Activated naive CD8-positive, alpha-beta T cell treated with anti-CD3 and anti-CD28 coated beads, Interleukin-2, amount 10 ng/mL, durations not matched to agents 7 days and 5 days (primary cell): ENCODE data around the gene CDCP1. TPM values are rescaled to one million over a fixed set of nuclear protein-coding genes. Genes with fewer than 3 reads are reported as not detected.

ENCODE experiments used
- ATAC-seq: fragments of 150-1000 bp; cut with Tn5 transposase; one replicate; pipeline ENCODE4 v1.10.0; 2021; ENCODE audit warnings: low read depth, moderate library complexity
- POLR2A ChIA-PET: fragments of 350-600 bp; sonication (Branson Sonifier 250); formaldehyde crosslinking; loops from one replicate; lab custom pipeline; 2021; ENCODE audit warnings: antibody characterized with exemption; lab: Charles Lee
- DNase-seq: peaks from one replicate; pipeline ENCODE4 v3.0.0; 2021
- H3K27ac Mint-ChIP-seq: one replicate; pipeline ENCODE4 v1.8.0; 2022; ENCODE audit warnings: mild to moderate bottlenecking, mixed read lengths
- H3K27me3 Mint-ChIP-seq: one replicate; pipeline ENCODE4 v1.8.0; 2022; ENCODE audit warnings: mild to moderate bottlenecking, moderate library complexity, mixed read lengths
- H3K36me3 Mint-ChIP-seq: one replicate; pipeline ENCODE4 v1.8.0; 2021; ENCODE audit warnings: mild to moderate bottlenecking, mixed read lengths
- H3K4me1 Mint-ChIP-seq: one replicate; pipeline ENCODE4 v1.8.0; 2021; ENCODE audit warnings: mixed read lengths
- H3K4me3 Mint-ChIP-seq: one replicate; pipeline ENCODE4 v1.8.0; 2022; ENCODE audit warnings: mild to moderate bottlenecking, moderate library complexity, mixed read lengths
- H3K9me3 Mint-ChIP-seq: one replicate; pipeline ENCODE4 v1.8.0; 2021; ENCODE audit warnings: mixed read lengths
- total RNA-seq, 2 experiments: library from RNA; stranded (reverse); gene quantifications; one replicate each; pipeline ENCODE4 v1.2.3, GENCODE V29; 2021

The CDCP1 gene
- total RNA-seq, 2 experiments from 2014 or later: 7.1 to 8.7 TPM

GRCh38 chr3:45139372-45140140, 6.6 kb downstream of the CDCP1 start:
- H3K27ac Mint-ChIP-seq: no peak overlapping the region
- no peak overlapping the region for H3K4me3 Mint-ChIP-seq
- H3K36me3 Mint-ChIP-seq: peaks cover 3% of the 10 kb centered on the region
- POLR2A ChIA-PET: interaction anchor here (0.5 kb wide), 1 partner anchor 18 kb away, joined by 3 read pairs; no protein-coding TSS in a partner anchor
- no peak for ATAC-seq
- peaks cover 11% of the 10 kb centered on the region for H3K4me1 Mint-ChIP-seq
- no peak for DNase-seq
- peaks cover 53% of the 10 kb centered on the region for H3K27me3 Mint-ChIP-seq
- H3K9me3 Mint-ChIP-seq: no peaks in the 10 kb centered on the region

GRCh38 chr3:45137656-45138181, 8.5 kb downstream of the CDCP1 start:
- POLR2A ChIA-PET: no interaction called here
- H3K9me3 Mint-ChIP-seq: no peaks in the 10 kb centered on the region
- DNase-seq (no peak), ATAC-seq (no peak)
- peaks cover 7% of the 10 kb centered on the region for H3K4me1 Mint-ChIP-seq
- no peak overlapping the region for H3K27ac Mint-ChIP-seq
- H3K4me3 Mint-ChIP-seq: no peak overlapping the region
- H3K27me3 Mint-ChIP-seq: peaks cover 43% of the 10 kb centered on the region
- H3K36me3 Mint-ChIP-seq: peaks cover 6% of the 10 kb centered on the region

DNA sequence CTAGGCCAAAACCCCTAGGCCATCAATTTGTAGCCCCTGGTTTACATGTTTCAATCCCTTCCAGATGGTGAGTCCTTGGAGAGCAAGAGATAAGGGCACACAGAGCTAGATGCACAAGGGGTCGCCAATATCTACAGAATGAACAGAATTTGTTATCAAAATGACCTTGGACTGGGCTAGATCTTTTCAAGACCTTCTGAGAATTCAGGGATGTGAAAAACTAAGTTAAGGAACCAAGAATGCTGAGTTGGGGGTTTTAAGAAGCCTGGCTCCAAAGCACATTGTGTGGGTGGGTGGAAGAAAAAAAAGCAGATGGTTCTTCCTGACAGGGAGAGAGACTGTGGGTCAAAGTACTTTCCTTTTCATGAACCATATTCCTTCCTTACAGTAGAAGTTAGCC, 10.2 kb downstream of the CDCP1 start:
- ATAC-seq (no peak), DNase-seq (no peak)
- H3K4me1 Mint-ChIP-seq: peaks cover 7% of the 10 kb centered on the region
- H3K27me3 Mint-ChIP-seq: peaks cover 35% of the 10 kb centered on the region
- peaks cover 8% of the 10 kb centered on the region for H3K36me3 Mint-ChIP-seq
- H3K9me3 Mint-ChIP-seq: no peaks in the 10 kb centered on the region
- H3K27ac Mint-ChIP-seq: no peak overlapping the region
- POLR2A ChIA-PET: interaction anchor here (1.8 kb wide), 1 partner anchor 18 kb away, joined by 4 read pairs; no protein-coding TSS in a partner anchor
- H3K4me3 Mint-ChIP-seq: no peak overlapping the region

- ATAC-seq (no peak), DNase-seq (no peak)
- H3K9me3 Mint-ChIP-seq: no peaks in the 10 kb centered on the region
- peaks cover 7% of the 10 kb centered on the region for H3K4me1 Mint-ChIP-seq
- H3K36me3 Mint-ChIP-seq: peaks cover 8% of the 10 kb centered on the region
- POLR2A ChIA-PET: no interaction called here
- peaks cover 26% of the 10 kb centered on the region for H3K27me3 Mint-ChIP-seq
- H3K4me3 Mint-ChIP-seq: no peak overlapping the region
- H3K27ac Mint-ChIP-seq: no peak overlapping the region
Observed at GRCh38 chr3:45134758-45135521, 11.2 kb downstream of the CDCP1 start.

DNA sequence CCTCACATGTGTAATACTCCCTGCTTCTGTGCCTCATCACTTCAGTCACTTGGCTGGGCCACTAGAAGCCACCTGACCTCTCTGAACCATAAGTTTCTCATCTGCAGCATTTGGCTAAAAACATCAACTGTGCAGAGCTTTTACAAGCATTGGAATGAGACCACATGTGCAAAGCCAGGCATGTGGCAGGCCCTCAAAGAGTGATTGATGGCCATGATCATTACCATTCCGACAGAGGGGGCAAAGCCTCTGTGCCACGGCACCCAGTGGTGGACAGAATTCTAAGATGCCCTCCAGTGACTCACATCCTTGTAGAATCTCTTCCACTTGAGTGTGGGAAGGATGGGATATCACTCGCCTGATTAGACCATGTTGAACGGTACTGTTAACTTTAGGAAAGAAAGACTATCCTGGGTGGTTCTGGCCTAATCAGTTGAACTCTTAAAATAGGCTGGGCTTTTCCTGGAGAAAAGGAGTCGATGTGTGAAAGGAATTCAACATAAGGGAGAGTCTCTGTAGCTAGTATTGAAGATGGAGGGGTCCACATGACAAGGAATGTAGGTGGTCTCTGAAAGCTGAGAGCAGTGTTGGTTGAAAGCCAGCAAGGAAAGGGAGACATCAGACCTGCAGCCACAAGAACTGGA, 13.5 kb downstream of the CDCP1 start:
- H3K4me3 Mint-ChIP-seq: no peak overlapping the region
- ATAC-seq (no peak), DNase-seq (no peak)
- H3K9me3 Mint-ChIP-seq: no peaks in the 10 kb centered on the region
- POLR2A ChIA-PET: no interaction called here
- no peak overlapping the region for H3K27ac Mint-ChIP-seq
- H3K4me1 Mint-ChIP-seq: peaks cover 8% of the 10 kb centered on the region
- H3K36me3 Mint-ChIP-seq: peaks cover 10% of the 10 kb centered on the region
- peaks cover 18% of the 10 kb centered on the region for H3K27me3 Mint-ChIP-seq

DNA sequence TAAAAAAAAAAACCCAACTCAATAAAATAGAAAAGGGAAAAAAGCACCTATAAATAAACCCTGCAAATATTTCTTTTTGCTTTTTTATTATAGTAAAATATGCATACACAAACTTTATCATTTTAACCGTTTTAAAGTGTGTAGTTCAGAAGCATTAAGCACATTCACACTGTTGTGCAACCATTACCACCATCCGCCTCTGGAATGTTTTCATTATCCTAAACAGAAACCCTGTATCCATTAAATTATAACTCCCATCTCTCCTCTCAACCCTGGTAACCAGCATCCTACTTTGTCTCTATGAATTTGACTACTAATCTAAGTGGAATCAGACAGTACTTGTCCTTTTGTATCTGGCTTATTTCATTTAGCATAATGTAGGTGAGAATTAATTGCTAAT, 15.0 kb downstream of the CDCP1 start:
- Mint-ChIP-seq H3K27ac (no peak overlapping the region), H3K27me3 (peaks cover 11% of the 10 kb centered on the region), H3K9me3 (no peaks in the 10 kb centered on the region), H3K4me1 (peaks cover 18% of the 10 kb centered on the region), H3K4me3 (no peak overlapping the region), H3K36me3 (peaks cover 10% of the 10 kb centered on the region)
- DNase-seq: no peak
- POLR2A ChIA-PET: no interaction called here
- ATAC-seq: no peak

DNA sequence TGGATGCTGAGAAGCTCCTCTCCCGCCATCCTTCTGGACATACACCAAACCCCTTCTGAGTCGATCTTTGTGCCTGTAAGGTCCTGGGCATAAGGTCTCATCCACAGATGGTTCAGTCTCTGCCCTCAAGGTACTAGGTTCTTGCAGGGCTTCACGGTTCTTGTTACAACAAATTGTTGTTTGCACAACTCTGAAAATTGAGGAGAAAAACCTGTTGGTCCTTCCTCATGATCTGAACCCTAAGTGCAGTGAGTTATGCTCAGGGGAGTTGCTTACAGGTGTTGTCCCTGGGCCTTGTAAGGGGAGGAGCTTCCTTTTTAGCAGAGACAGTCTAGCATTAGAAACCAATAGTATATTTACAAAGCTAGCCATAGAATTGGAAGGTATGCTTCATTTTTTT, 15.7 kb downstream of the CDCP1 start:
- no peak overlapping the region for H3K27ac Mint-ChIP-seq
- H3K36me3 Mint-ChIP-seq: peaks cover 13% of the 10 kb centered on the region
- DNase-seq (no peak), ATAC-seq (no peak)
- H3K4me1 Mint-ChIP-seq: peaks cover 23% of the 10 kb centered on the region
- no peak overlapping the region for H3K4me3 Mint-ChIP-seq
- no peaks in the 10 kb centered on the region for H3K9me3 Mint-ChIP-seq
- peaks cover 11% of the 10 kb centered on the region for H3K27me3 Mint-ChIP-seq
- POLR2A ChIA-PET: no interaction called here

DNA sequence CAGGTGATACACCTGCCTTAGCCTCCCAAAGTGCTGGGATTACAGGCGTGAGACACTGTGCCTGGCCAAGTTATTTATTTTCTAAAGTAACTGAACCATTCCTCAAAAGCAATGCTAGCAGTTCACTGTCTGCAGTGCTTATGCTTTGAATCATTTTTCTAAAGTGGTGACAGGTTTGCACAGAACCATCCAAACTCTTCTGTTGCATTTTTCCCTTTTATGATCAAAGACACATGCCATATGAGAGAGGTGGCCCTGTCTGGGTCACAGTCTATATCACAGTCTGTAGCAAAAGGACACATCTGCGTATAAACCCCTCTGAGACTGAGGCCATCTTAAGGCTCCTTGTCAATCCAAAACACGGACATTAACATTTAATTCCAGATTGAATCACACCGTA, 17.2 kb downstream of the CDCP1 start:
- H3K4me1 Mint-ChIP-seq: peaks cover 23% of the 10 kb centered on the region
- no peaks in the 10 kb centered on the region for H3K9me3 Mint-ChIP-seq
- ATAC-seq: no peak
- DNase-seq: no peak
- H3K36me3 Mint-ChIP-seq: peaks cover 16% of the 10 kb centered on the region
- peaks cover 16% of the 10 kb centered on the region for H3K27me3 Mint-ChIP-seq
- POLR2A ChIA-PET: no interaction called here
- no peak overlapping the region for H3K27ac Mint-ChIP-seq
- no peak overlapping the region for H3K4me3 Mint-ChIP-seq

DNA sequence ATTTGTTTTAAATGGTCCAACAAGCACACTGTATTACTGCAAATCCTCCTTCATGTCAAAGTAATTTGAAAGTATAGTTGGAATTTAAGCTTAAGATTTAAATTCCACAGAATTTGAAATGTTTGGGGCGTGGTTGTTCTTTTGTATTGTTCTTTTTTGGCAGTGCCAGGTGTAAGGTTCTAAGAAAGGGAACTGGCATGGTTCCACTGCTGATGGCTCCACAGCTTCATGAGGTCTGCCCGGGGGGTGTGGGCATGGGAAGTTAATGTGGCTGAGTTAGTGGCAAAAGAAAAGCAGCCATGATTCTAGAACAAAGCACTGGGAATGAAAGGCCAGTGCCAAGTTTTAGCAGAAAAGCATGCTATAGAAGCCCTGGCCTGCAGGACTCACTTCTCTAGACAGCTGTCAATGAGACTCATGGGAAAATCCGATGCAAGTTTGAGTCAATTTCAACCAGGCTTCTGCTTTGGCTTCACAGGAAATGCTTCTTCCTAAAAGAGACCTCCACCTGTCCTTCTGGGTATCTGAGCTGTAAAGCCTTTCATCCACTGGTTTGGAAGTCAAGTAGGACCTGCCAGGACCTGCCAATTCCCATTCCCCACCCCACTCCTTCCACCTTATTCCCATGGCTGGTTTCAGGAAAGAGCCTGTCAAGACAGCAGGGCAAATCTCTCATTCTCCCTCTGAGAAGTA, 18.9 kb downstream of the CDCP1 start:
- peaks cover 25% of the 10 kb centered on the region for H3K27me3 Mint-ChIP-seq
- peaks cover 24% of the 10 kb centered on the region for H3K4me1 Mint-ChIP-seq
- peak overlapping the region; percentile 30 for H3K27ac Mint-ChIP-seq
- H3K4me3 Mint-ChIP-seq: no peak overlapping the region
- POLR2A ChIA-PET: interaction anchor here (0.6 kb wide), 2 partner anchors 29 to 1222 kb away, joined by 4 read pairs; no protein-coding TSS in a partner anchor
- no peaks in the 10 kb centered on the region for H3K9me3 Mint-ChIP-seq
- ATAC-seq (no peak), DNase-seq (no peak)
- peaks cover 14% of the 10 kb centered on the region for H3K36me3 Mint-ChIP-seq

GRCh38 chr3:45126730-45127129, 19.4 kb downstream of the CDCP1 start:
- DNase-seq: no peak
- Mint-ChIP-seq H3K36me3 (peaks cover 14% of the 10 kb centered on the region), H3K4me1 (peaks cover 24% of the 10 kb centered on the region), H3K27me3 (peaks cover 25% of the 10 kb centered on the region), H3K27ac (no peak overlapping the region), H3K9me3 (no peaks in the 10 kb centered on the region), H3K4me3 (no peak overlapping the region)
- POLR2A ChIA-PET: no interaction called here
- ATAC-seq: no peak

DNA sequence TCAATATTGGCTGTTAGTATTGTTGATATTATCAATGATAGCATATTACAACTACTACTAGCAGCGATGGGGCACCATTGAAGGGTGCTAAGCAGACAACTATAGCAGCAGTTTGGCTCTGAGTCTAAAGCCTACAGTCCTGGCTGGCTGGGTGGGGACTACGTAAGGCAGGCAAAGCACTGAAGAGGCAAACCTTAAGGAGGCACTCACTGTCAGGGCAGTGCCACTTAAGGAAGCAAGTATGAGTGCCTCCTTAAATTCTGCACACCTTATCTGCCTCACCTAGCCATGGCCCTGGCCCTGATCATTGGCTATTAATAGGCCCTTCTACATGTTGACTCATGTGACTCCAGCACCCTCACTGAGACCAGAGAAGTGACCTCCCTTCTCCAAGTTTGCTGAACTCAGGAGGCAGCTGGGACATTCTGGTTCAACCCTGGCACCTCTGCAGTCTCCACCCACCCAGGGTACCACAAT, 20.6 kb downstream of the CDCP1 start:
- Mint-ChIP-seq H3K9me3 (no peaks in the 10 kb centered on the region), H3K27me3 (peaks cover 29% of the 10 kb centered on the region), H3K4me3 (no peak overlapping the region), H3K4me1 (peaks cover 24% of the 10 kb centered on the region), H3K36me3 (peaks cover 12% of the 10 kb centered on the region), H3K27ac (no peak overlapping the region)
- DNase-seq: no peak
- ATAC-seq: peak; percentile 14
- POLR2A ChIA-PET: no interaction called here

- Mint-ChIP-seq H3K27me3 (peaks cover 29% of the 10 kb centered on the region), H3K4me1 (peaks cover 29% of the 10 kb centered on the region)
Observed at GRCh38 chr3:45124956-45125355, 21.2 kb downstream of the CDCP1 start.

DNA sequence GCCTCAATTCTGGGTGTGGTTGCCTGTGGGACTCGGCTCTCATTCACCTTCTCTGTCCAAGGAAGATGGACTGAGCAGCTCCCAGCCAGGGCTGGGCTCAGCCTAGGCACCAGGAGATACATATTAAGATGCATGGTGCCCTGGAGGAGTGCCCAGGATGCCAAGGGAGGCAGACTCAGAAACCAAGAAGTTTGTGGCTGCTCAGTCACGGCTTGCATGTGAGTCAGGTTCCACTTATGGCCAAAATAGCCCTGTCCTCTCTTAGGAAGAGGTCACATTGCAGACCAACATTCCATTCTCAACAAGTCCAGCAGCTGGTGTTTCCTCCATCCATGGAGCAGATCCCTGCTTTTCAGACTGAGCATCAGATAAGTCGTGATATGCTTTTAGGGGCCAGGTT, 21.8 kb downstream of the CDCP1 start:
- POLR2A ChIA-PET: no interaction called here
- Mint-ChIP-seq H3K4me3 (no peak overlapping the region), H3K27me3 (peaks cover 30% of the 10 kb centered on the region), H3K9me3 (no peaks in the 10 kb centered on the region), H3K27ac (no peak overlapping the region), H3K36me3 (peaks cover 12% of the 10 kb centered on the region), H3K4me1 (peaks cover 33% of the 10 kb centered on the region)
- ATAC-seq (no peak), DNase-seq (no peak)

More at GRCh38 chr3:45124956-45125355, 21.2 kb downstream of the CDCP1 start:
- Mint-ChIP-seq H3K9me3 (no peaks in the 10 kb centered on the region), H3K4me3 (no peak overlapping the region), H3K27ac (no peak overlapping the region), H3K36me3 (peaks cover 12% of the 10 kb centered on the region)
- no peak for ATAC-seq
- POLR2A ChIA-PET: no interaction called here
- no peak for DNase-seq
